ENCODE data around the gene GAPVD1.
A peak's percentile ranks its signal among the peaks of the same experiment; 100 is the strongest.

GAPVD1 gene

DNA sequence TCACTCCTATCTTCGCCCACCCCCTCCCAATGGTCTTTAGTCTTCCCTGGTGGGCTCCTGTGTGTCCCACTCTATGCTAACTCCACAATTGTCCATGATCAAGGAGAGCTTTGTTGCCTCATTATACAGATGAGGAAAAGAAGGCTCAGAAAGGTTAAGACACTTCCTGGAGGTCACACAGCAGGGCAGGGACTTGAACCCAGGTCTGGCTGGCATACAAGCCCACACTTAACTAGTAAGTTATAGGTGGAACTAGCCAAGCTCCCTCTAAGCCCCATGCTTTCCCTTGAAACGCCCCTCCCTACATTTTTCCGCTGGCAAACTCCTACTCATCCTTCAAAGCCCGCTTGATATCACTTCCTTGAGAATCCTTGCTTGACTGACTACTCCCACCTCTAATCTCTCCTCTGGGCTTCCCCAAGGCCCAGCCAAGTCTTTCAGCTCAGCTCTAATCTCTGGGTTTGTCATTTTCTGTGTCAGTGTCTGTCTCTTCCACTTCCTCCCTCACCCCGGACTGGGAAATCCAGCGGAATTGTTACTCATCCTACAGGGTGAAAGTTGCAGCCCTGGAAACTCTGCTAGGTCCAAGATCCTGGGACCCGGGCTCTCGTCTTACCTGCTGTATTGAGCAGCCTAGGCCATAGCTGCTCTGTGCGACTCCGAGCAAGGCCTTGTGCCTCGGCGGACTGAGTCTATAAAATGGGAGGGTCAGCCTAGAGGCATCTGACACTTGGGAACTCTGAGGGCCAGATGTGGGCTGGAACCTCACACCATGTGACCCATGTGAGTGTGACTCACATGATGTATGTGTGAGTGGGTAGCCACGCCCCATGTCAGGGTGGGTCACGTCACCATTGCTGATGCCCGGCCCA, 144.5 kb downstream of the GAPVD1 start:
- no peak for TF ChIP-seq POLR2AphosphoS5 (IDR thresholded peaks at IDR 0.05; ENCODE audit: low read depth, low read length)
- TF ChIP-seq TAF1 (IDR thresholded peaks at IDR 0.05; ENCODE audit: borderline replicate concordance, low read depth, low read length), result no peak
- no peak for TF ChIP-seq POLR2A (IDR thresholded peaks at IDR 0.05; ENCODE audit: low read depth, low read length)
- DNase-seq (ENCODE audit: insufficient read length), result no peak
- FAIRE-seq, result no peak

DNA sequence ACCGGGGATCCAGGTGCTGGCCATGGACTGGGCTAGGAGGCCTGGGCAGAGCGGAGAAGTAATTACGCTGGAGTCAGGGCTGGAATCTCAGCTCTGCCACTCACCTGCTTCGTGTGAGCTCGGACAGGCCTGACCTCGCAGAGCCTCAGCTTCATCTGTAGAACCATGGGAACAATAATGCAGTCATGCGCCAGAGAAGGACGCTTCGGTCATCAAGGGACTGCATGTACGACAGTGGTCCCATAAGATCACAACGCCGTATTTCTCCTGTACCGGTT, 145.1 kb downstream of the GAPVD1 start:
- no peak for FAIRE-seq
- TF ChIP-seq POLR2AphosphoS5 (IDR thresholded peaks at IDR 0.05; ENCODE audit: low read depth, low read length) (no peak), TAF1 (IDR thresholded peaks at IDR 0.05; ENCODE audit: borderline replicate concordance, low read depth, low read length) (no peak), POLR2A (IDR thresholded peaks at IDR 0.05; ENCODE audit: low read depth, low read length) (no peak)
- DNase-seq (ENCODE audit: insufficient read length), result no peak

GRCh38 chr9:125407432-125407973, 145.9 kb downstream of the GAPVD1 start:
- DNase-seq (ENCODE audit: insufficient read length) (no peak), FAIRE-seq (no peak)
- no peak for TF ChIP-seq POLR2A (IDR thresholded peaks at IDR 0.05; ENCODE audit: low read depth, low read length)
- no peak for TF ChIP-seq POLR2AphosphoS5 (IDR thresholded peaks at IDR 0.05; ENCODE audit: low read depth, low read length)
- TF ChIP-seq TAF1 (IDR thresholded peaks at IDR 0.05; ENCODE audit: borderline replicate concordance, low read depth, low read length), result no peak

GRCh38 chr9:125407974-125408900, 146.6 kb downstream of the GAPVD1 start:
- DNase-seq (ENCODE audit: insufficient read length) (peak; percentile 98), FAIRE-seq (peak; percentile 65)
- TF ChIP-seq TAF1 (IDR thresholded peaks at IDR 0.05; ENCODE audit: borderline replicate concordance, low read depth, low read length), result no peak
- TF ChIP-seq POLR2A (IDR thresholded peaks at IDR 0.05; ENCODE audit: low read depth, low read length), result no peak
- no peak for TF ChIP-seq POLR2AphosphoS5 (IDR thresholded peaks at IDR 0.05; ENCODE audit: low read depth, low read length)

- TF ChIP-seq TAF1 (IDR thresholded peaks at IDR 0.05; ENCODE audit: borderline replicate concordance, low read depth, low read length), result no peak
- no peak for TF ChIP-seq POLR2AphosphoS5 (IDR thresholded peaks at IDR 0.05; ENCODE audit: low read depth, low read length)
- no peak for TF ChIP-seq POLR2A (IDR thresholded peaks at IDR 0.05; ENCODE audit: low read depth, low read length)
- DNase-seq (ENCODE audit: insufficient read length) (no peak), FAIRE-seq (no peak)
Measured at GRCh38 chr9:125409217-125409636, 147.6 kb downstream of the GAPVD1 start.

- FAIRE-seq (peak; percentile 87), DNase-seq (ENCODE audit: insufficient read length) (no peak)
- TF ChIP-seq TAF1 (IDR thresholded peaks at IDR 0.05; ENCODE audit: borderline replicate concordance, low read depth, low read length) (no peak), POLR2A (IDR thresholded peaks at IDR 0.05; ENCODE audit: low read depth, low read length) (no peak), POLR2AphosphoS5 (IDR thresholded peaks at IDR 0.05; ENCODE audit: low read depth, low read length) (no peak)
Measured at GRCh38 chr9:125409637-125410521, 148.3 kb downstream of the GAPVD1 start.

GRCh38 chr9:125410522-125410894, 148.9 kb downstream of the GAPVD1 start:
- TF ChIP-seq TAF1 (IDR thresholded peaks at IDR 0.05; ENCODE audit: borderline replicate concordance, low read depth, low read length) (no peak), POLR2A (IDR thresholded peaks at IDR 0.05; ENCODE audit: low read depth, low read length) (no peak), POLR2AphosphoS5 (IDR thresholded peaks at IDR 0.05; ENCODE audit: low read depth, low read length) (no peak)
- FAIRE-seq (no peak), DNase-seq (ENCODE audit: insufficient read length) (no peak)

GRCh38 chr9:125411171-125411756, 149.6 kb downstream of the GAPVD1 start:
- DNase-seq (ENCODE audit: insufficient read length), result no peak
- FAIRE-seq, result no peak
- no peak for TF ChIP-seq TAF1 (IDR thresholded peaks at IDR 0.05; ENCODE audit: borderline replicate concordance, low read depth, low read length)
- TF ChIP-seq POLR2AphosphoS5 (IDR thresholded peaks at IDR 0.05; ENCODE audit: low read depth, low read length), result no peak
- TF ChIP-seq POLR2A (IDR thresholded peaks at IDR 0.05; ENCODE audit: low read depth, low read length), result no peak

- DNase-seq (ENCODE audit: insufficient read length) (no peak), FAIRE-seq (no peak)
- TF ChIP-seq POLR2A (IDR thresholded peaks at IDR 0.05; ENCODE audit: low read depth, low read length) (no peak), POLR2AphosphoS5 (IDR thresholded peaks at IDR 0.05; ENCODE audit: low read depth, low read length) (no peak), TAF1 (IDR thresholded peaks at IDR 0.05; ENCODE audit: borderline replicate concordance, low read depth, low read length) (no peak)
Measured at GRCh38 chr9:125412166-125412565, 150.5 kb downstream of the GAPVD1 start.

DNA sequence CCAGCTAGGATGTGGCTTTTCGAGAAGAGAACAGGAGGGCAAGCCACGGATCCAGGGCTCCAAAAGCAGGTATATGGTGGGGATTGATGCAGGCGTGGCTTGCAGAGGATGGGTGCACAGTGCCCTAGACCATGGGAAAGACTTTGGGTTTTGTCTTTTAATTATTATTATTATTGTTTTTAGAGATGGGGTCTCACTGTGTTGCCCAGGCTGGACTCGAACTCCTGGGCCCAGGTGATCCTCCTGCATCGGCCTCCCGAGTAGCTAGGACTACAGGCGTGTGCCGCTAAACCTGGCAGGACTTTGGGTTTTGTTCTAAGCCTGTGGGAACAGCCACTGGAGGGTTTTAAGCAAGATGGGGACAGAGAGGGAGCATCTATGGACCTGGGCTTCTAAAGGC, 152.0 kb downstream of the GAPVD1 start:
- TF ChIP-seq POLR2AphosphoS5 (IDR thresholded peaks at IDR 0.05; ENCODE audit: low read depth, low read length), result no peak
- TF ChIP-seq TAF1 (IDR thresholded peaks at IDR 0.05; ENCODE audit: borderline replicate concordance, low read depth, low read length), result no peak
- no peak for TF ChIP-seq POLR2A (IDR thresholded peaks at IDR 0.05; ENCODE audit: low read depth, low read length)
- no peak for DNase-seq (ENCODE audit: insufficient read length)
- no peak for FAIRE-seq

Data from GM12892 (cell line).